GM21825 (cell line): Measurements from ENCODE around the gene PROX2.
A peak's percentile ranks its signal among the peaks of the same experiment; 100 is the strongest.

ENCODE experiments used
- ATAC-seq: cut with Tn5 transposase; IDR thresholded peaks from one replicate; pipeline ENCODE4 v1.9.1; 2021; ENCODE audit warnings: mild to moderate bottlenecking, moderate library complexity; ENCODE audit not compliant: unreplicated experiment

The PROX2 gene

GRCh38 chr14:74909911-74910310 is 34.0 kb upstream of the PROX2 start:
- no peak for ATAC-seq

- ATAC-seq = no peak
Measured at GRCh38 chr14:74909501-74909900, 33.6 kb upstream of the PROX2 start.

- no peak for ATAC-seq
Measured at GRCh38 chr14:74908861-74909341, 33.0 kb upstream of the PROX2 start.

GRCh38 chr14:74907744-74908143 is 31.8 kb upstream of the PROX2 start:
- ATAC-seq = no peak

- ATAC-seq = no peak
Measured at GRCh38 chr14:74906925-74907521, 31.1 kb upstream of the PROX2 start.

- ATAC-seq = no peak
Measured at GRCh38 chr14:74905595-74906142, 29.7 kb upstream of the PROX2 start.

GRCh38 chr14:74904635-74905503 is 28.9 kb upstream of the PROX2 start:
- ATAC-seq = no peak

- no peak for ATAC-seq
Measured at GRCh38 chr14:74902941-74903705, 27.2 kb upstream of the PROX2 start.

GRCh38 chr14:74898694-74899093 is 22.7 kb upstream of the PROX2 start:
- no peak for ATAC-seq

- no peak for ATAC-seq
Measured at GRCh38 chr14:74898083-74898482, 22.1 kb upstream of the PROX2 start.

GRCh38 chr14:74897642-74898041 is 21.7 kb upstream of the PROX2 start:
- ATAC-seq = no peak

- no peak for ATAC-seq
Measured at GRCh38 chr14:74896400-74896799, 20.5 kb upstream of the PROX2 start.

GRCh38 chr14:74893614-74894091 is 17.7 kb upstream of the PROX2 start:
- ATAC-seq = peak; percentile 61

GRCh38 chr14:74892745-74893144 is 16.8 kb upstream of the PROX2 start:
- no peak for ATAC-seq

- ATAC-seq = no peak
Measured at GRCh38 chr14:74891870-74892269, 15.9 kb upstream of the PROX2 start.

GRCh38 chr14:74890262-74890661 is 14.3 kb upstream of the PROX2 start:
- ATAC-seq = no peak

GRCh38 chr14:74888164-74889158 is 12.5 kb upstream of the PROX2 start:
- ATAC-seq = no peak

- ATAC-seq = no peak
Measured at GRCh38 chr14:74886001-74886400, 10.1 kb upstream of the PROX2 start.

GRCh38 chr14:74882103-74882920 is 6.4 kb upstream of the PROX2 start:
- ATAC-seq = peak; percentile 38
